K562 (cell line): ENCODE measurements around the gene FAM174B. TPM values are rescaled to one million over a fixed set of nuclear protein-coding genes. Genes with fewer than 3 reads are reported as not detected.

Experiments used
- ATAC-seq: fragments of 200-7000 bp; cut with Tn5 transposase; 3 replicates; pipeline ENCODE4 v1.9.1; 2020; ENCODE audit warnings: moderate library complexity
- BruUV-seq: library from RNA; stranded (reverse); fragments of 400-500 nt; replicated peaks from 2 replicates; lab custom pipeline; 2021; lab: Mats Ljungman, UMichigan
- CTCF ChIA-PET: fragments of 300-600 bp; formaldehyde crosslinking; extraction: SDS; loops from one replicate; lab custom pipeline; 2021; ENCODE audit warnings: low intra/inter-chr PET ratio; lab: Yijun Ruan, JAX
- POLR2A ChIA-PET: fragments of 300-600, 350-650 bp; sonication (Branson Sonifier 250); formaldehyde crosslinking; extraction: SDS; loops from one replicate; lab custom pipeline; 2021; ENCODE audit warnings: antibody characterized with exemption, inconsistent platforms; lab: Yijun Ruan, JAX
- DNase-seq, 4 experiments: peaks; one replicate each; pipeline versions ENCODE4 v3.0.0 to v3.0.0-alpha.2; 2011 to 2018; ENCODE audit warnings: low spot score in 3 of 4, mixed read lengths in 3 of 4; ENCODE audit errors: extremely low read depth in 1 of 4
- FAIRE-seq: peaks from 2 replicates; lab custom pipeline; 2011; peaks lifted over from hg19 to GRCh38; lab: Jason Lieb, UNC
- H2AFZ ChIP-seq: 2 replicates; pipeline ENCODE4 v1.6.0; 2011; ENCODE audit warnings: low read depth, low read length, control low read depth, inconsistent platforms
- H3K27ac ChIP-seq: fragments of 200-600 bp; 3 replicates; pipeline ENCODE4 v1.8.0; 2011; ENCODE audit warnings: low read depth, mild to moderate bottlenecking, control low read depth, inconsistent platforms, low read length, moderate library complexity, mixed read lengths; ENCODE audit errors: extremely low read depth
- H3K27me3 ChIP-seq, 2 experiments: fragments of 300-600 bp in 1 of 2; 2 replicates in 1 of 2; 3 replicates in 1 of 2; pipeline versions ENCODE4 v1.6.0 to v1.8.0; 2011; ENCODE audit warnings: inconsistent platforms in 2 of 2, low read length in 2 of 2, mild to moderate bottlenecking in 1 of 2, mixed read lengths in 1 of 2, moderate library complexity in 1 of 2; ENCODE audit not compliant: control insufficient read depth in 2 of 2, insufficient read depth in 2 of 2
- H3K36me3 ChIP-seq: fragments of 300-600 bp; 3 replicates; pipeline ENCODE4 v1.8.0; 2011; ENCODE audit warnings: mild to moderate bottlenecking, low read length, inconsistent platforms; ENCODE audit not compliant: control insufficient read depth, insufficient read depth
- H3K4me1 ChIP-seq, 2 experiments: fragments of 200-600 bp in 1 of 2; replicated peaks in 1 of 2; 2 replicates in 1 of 2; 3 replicates in 1 of 2; pipeline versions ENCODE4 v1.5.1 to v1.8.0; 2011; ENCODE audit warnings: inconsistent platforms in 2 of 2, low read length in 2 of 2, mild to moderate bottlenecking in 1 of 2, mixed read lengths in 1 of 2, moderate library complexity in 1 of 2; ENCODE audit not compliant: control insufficient read depth in 2 of 2, insufficient read depth in 2 of 2
- H3K4me2 ChIP-seq: 2 replicates; pipeline ENCODE4 v1.6.1; 2011; ENCODE audit warnings: low read length, control low read depth, inconsistent platforms, mixed read lengths; ENCODE audit not compliant: insufficient read depth
- H3K4me3 ChIP-seq: fragments of 200-600 bp; sonication (generic), shearing (Covaris generic); 2 replicates; pipeline ENCODE4 v1.5.1; 2016; ENCODE audit warnings: control low read depth, inconsistent platforms
- H3K79me2 ChIP-seq: fragments of 200-600 bp; 3 replicates; pipeline ENCODE4 v1.8.0; 2011; ENCODE audit warnings: low read length, inconsistent platforms; ENCODE audit not compliant: control insufficient read depth, insufficient read depth
- H3K9ac ChIP-seq, 2 experiments: 2 replicates each; pipeline versions ENCODE4 v1.6.0 to v1.6.1; 2011; ENCODE audit warnings: low read depth in 2 of 2, low read length in 2 of 2, control low read depth in 1 of 2, inconsistent platforms in 1 of 2, mild to moderate bottlenecking in 1 of 2, mixed read lengths in 1 of 2; ENCODE audit not compliant: insufficient read depth in 1 of 2
- H3K9me1 ChIP-seq: one replicate; pipeline ENCODE4 v1.6.0; 2011; ENCODE audit warnings: inconsistent platforms, mild to moderate bottlenecking, low read length, moderate library complexity; ENCODE audit not compliant: control insufficient read depth, insufficient read depth
- H3K9me3 ChIP-seq: replicated peaks from 2 replicates; pipeline ENCODE4 v1.5.1; 2011; ENCODE audit warnings: low read depth, low read length, inconsistent platforms; ENCODE audit not compliant: control insufficient read depth, insufficient read depth
- H4K20me1 ChIP-seq: replicated peaks from 2 replicates; pipeline ENCODE4 v1.6.1; 2011; ENCODE audit warnings: low read length, inconsistent platforms, mixed read lengths; ENCODE audit not compliant: control insufficient read depth, insufficient read depth
- CBX2 ChIP-seq: fragments of 200-600 bp; sonication (generic); IDR thresholded peaks from one replicate; pipeline ENCODE4 v1.6.1; 2012; ENCODE audit warnings: mild to moderate bottlenecking, low read length, inconsistent platforms; ENCODE audit not compliant: insufficient read depth, poor library complexity, severe bottlenecking
- MAFK ChIP-seq: IDR thresholded peaks from 2 replicates; pipeline ENCODE4 v1.6.1; 2011; ENCODE audit warnings: low read length, improper control_type of control experiment
- NFYB ChIP-seq: IDR thresholded peaks from 2 replicates; pipeline ENCODE4 v1.6.1; 2011; ENCODE audit warnings: mild to moderate bottlenecking, moderate library complexity; ENCODE audit not compliant: insufficient read length; ENCODE audit errors: extremely low read depth
- RBFOX2 ChIP-seq: fragments of 200-400 bp; formaldehyde crosslinking; IDR thresholded peaks from 2 replicates; pipeline ENCODE4 v1.6.1; 2017; ENCODE audit warnings: low read depth, mild to moderate bottlenecking, low read length, moderate library complexity
- RBM39 ChIP-seq: fragments of 200-400 bp; formaldehyde crosslinking; optimal IDR thresholded peaks from 2 replicates; pipeline ENCODE3; 2018; ENCODE audit warnings: low read depth, low read length
- RUNX1 ChIP-seq: sonication (generic); IDR thresholded peaks from 2 replicates; pipeline ENCODE4 v1.6.1; 2016; ENCODE audit warnings: antibody characterized with exemption, low read depth
- SIN3B ChIP-seq: fragments of 450-650 bp; IDR thresholded peaks from 2 replicates; pipeline ENCODE4 v1.6.1; 2017; ENCODE audit warnings: low read depth, mild to moderate bottlenecking, moderate library complexity
- TARDBP ChIP-seq: fragments of 450-650 bp; IDR thresholded peaks from 2 replicates; pipeline ENCODE4 v1.6.1; 2016
- TCF7L2 ChIP-seq: fragments of 150-350 bp; IDR thresholded peaks from 2 replicates; pipeline ENCODE4 v1.6.1; 2016; ENCODE audit warnings: low read depth, mild to moderate bottlenecking, low read length, moderate library complexity
- WGBS: fragments of 100-300 bp; shearing (Covaris generic); methylation state at CpG from one replicate; pipeline ENCODE4 v1.1.6; 2016; ENCODE audit warnings: low coverage, mixed read lengths; ENCODE audit not compliant: insufficient coverage; ENCODE audit errors: missing lambda C conversion rate; 5-methylcytosine and 5-hydroxymethylcytosine counted together
- in situ Hi-C: fragments of 300-500 bp; cut with MboI; formaldehyde crosslinking; loops from 4 replicates; pipeline ENCODE4 v1.15.0; 2018; ENCODE audit warnings: inconsistent platforms, mixed read lengths
- intact Hi-C: fragments of 100-400 bp; cut with micrococcal nuclease; formaldehyde crosslinking; loops from 2 replicates; pipeline ENCODE4 v1.14.2; 2022
- polyA plus RNA-seq, 8 experiments: library from polyadenylated mRNA; depleted of rRNA in 4 of 8; stranded (reverse) in 5 of 8; unstranded in 3 of 8; fragments of >200 nt; fragmentation: Nextera tagmentation in 2 of 8; fragmentation: Illumina TruSeq in 1 of 8; extraction: Ambion mirVana in 2 of 8; extraction: Trizol in 1 of 8; gene quantifications; 2 replicates each; pipeline versions ENCODE4 v1.2.1 to v1.2.3, GENCODE V29; 2011 to 2014; ENCODE audit warnings: inconsistent platforms in 1 of 8, missing spikeins in 1 of 8
- total RNA-seq, 7 experiments: library from RNA; depleted of rRNA in 6 of 7; stranded (reverse); fragments of >200 nt in 6 of 7; fragmentation: Illumina TruSeq in 2 of 7; extraction: Trizol in 2 of 7; gene quantifications; 2 replicates each; pipeline versions ENCODE4 v1.2.1 to v1.2.3, GENCODE V29; 2011 to 2021; ENCODE audit warnings: low replicate concordance in 1 of 7
- TF ChIP-seq, protein P1 (sequence below): fragments of 450-650 bp; IDR thresholded peaks from 2 replicates; pipeline ENCODE4 v1.6.1; 2016; ENCODE audit warnings: mild to moderate bottlenecking

FAM174B gene
- total and polyA plus RNA-seq, 9 of the 15 experiments (the other 6 are each of a cell fraction or from before 2014, with no cell fraction given) = 0.39 to 2.7 (median 1.9) TPM; not detected in 1

DNA sequence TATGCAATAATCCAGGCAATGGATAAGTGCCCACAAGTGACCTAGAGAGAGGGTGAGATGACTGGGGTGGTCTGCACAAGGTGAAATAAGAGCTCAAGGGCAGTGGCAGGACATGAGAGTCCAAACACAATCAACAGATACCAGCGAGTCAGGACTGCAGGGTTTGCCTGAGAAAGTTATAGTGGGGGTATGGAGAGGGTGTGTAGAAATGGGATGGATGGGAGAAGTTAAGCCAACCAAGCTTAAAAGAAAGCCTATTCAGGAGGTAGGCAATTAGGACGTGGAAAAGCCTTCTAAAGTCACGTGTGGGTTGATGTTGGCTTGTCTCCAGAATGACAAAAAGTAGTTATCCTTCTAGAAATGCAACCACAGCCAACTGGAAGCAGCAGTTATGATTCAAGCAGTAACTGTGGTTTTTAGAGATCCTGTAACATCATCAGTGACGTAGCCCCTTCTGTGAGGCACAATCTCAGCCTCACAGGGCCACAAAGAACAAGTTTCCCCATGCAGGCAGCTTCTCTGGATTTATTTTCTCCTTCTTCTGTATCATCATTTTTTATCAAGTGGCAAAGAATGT is 56.1 kb downstream of the FAM174B start:
- Histone ChIP-seq H3K9ac (no peak overlapping the region), H3K27me3 (peaks cover 33 to 69% of the 10 kb centered on the region in 2 experiments), H3K79me2 (no peaks in the 10 kb centered on the region), H3K4me3 (no peak overlapping the region), H3K9me3 (no peaks in the 10 kb centered on the region)
- BruUV-seq = no TSS peak
- CTCF ChIA-PET = no interaction called here
- POLR2A ChIA-PET = interaction anchor here (0.6 to 0.7 kb wide), 2 partner anchors 95 to 131 kb away, joined by 3 read pairs; no protein-coding TSS in a partner anchor
- no peak for ATAC-seq
- TF ChIP-seq TCF7L2 = no peak
- TF ChIP-seq, all 486 proteins: peak for 0
- H3K4me1 ChIP-seq = no peaks in the 10 kb centered on the region
- no peak overlapping the region for H2AFZ ChIP-seq
- no peaks in the 10 kb centered on the region for H3K36me3 ChIP-seq
- H4K20me1 ChIP-seq = no peaks in the 10 kb centered on the region
- DNase-seq (no peak), FAIRE-seq (no peak)
- H3K4me2 ChIP-seq = no peak overlapping the region
- intact Hi-C loops (no loop called here), in situ Hi-C loops (no loop called here)
- no peak overlapping the region for H3K27ac ChIP-seq
- H3K9me1 ChIP-seq = no peaks in the 10 kb centered on the region
- 0% methylated on average over 4 of the region's 4 CpGs for WGBS

DNA sequence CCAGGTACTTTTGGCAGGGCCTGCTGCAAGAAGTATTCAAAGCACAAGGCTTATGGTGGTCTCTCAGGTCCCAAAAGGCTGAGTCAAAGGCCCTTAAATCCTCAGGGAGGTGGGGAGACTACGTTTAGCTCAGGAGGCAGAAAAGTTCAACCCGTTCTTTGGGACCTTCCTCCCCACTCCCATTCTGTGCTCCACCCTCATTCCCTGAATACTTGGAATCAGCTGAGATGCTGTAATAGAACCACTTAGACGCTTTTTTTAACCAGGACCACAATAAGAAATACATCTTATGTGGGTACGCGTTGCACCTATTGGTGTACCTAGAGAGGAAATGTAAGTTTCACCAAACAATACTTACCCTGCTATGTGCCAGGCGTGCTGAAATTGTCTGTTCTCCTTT is 58.0 kb downstream of the FAM174B start:
- TF ChIP-seq CBX2 = no peak
- TF ChIP-seq RBFOX2 = no peak
- TF ChIP-seq, protein P1, sequence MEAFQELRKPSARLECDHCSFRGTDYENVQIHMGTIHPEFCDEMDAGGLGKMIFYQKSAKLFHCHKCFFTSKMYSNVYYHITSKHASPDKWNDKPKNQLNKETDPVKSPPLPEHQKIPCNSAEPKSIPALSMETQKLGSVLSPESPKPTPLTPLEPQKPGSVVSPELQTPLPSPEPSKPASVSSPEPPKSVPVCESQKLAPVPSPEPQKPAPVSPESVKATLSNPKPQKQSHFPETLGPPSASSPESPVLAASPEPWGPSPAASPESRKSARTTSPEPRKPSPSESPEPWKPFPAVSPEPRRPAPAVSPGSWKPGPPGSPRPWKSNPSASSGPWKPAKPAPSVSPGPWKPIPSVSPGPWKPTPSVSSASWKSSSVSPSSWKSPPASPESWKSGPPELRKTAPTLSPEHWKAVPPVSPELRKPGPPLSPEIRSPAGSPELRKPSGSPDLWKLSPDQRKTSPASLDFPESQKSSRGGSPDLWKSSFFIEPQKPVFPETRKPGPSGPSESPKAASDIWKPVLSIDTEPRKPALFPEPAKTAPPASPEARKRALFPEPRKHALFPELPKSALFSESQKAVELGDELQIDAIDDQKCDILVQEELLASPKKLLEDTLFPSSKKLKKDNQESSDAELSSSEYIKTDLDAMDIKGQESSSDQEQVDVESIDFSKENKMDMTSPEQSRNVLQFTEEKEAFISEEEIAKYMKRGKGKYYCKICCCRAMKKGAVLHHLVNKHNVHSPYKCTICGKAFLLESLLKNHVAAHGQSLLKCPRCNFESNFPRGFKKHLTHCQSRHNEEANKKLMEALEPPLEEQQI = no peak
- TF ChIP-seq NFYB = no peak
- no peak for TF ChIP-seq MAFK
- no peak for TF ChIP-seq RBM39
- no peak for TF ChIP-seq TARDBP
- no peak for TF ChIP-seq RUNX1
- TF ChIP-seq SIN3B = no peak
- Histone ChIP-seq H4K20me1 (no peaks in the 10 kb centered on the region), H3K9me3 (no peaks in the 10 kb centered on the region), H3K4me3 (no peak overlapping the region), H2AFZ (no peak overlapping the region), H3K9ac (no peak overlapping the region), H3K27me3 (peaks cover 23 to 57% of the 10 kb centered on the region in 2 experiments), H3K27ac (no peak overlapping the region), H3K4me2 (no peak overlapping the region), H3K9me1 (no peaks in the 10 kb centered on the region), H3K79me2 (no peaks in the 10 kb centered on the region), H3K36me3 (no peaks in the 10 kb centered on the region), H3K4me1 (no peaks in the 10 kb centered on the region)
- under 1% methylated on average over 6 of the region's 6 CpGs for WGBS
- no peak for FAIRE-seq
- no peak for DNase-seq
- POLR2A ChIA-PET = no interaction called here
- intact Hi-C loops (no loop called here), in situ Hi-C loops (no loop called here)
- no peak for ATAC-seq
- CTCF ChIA-PET = no interaction called here
- no TSS peak for BruUV-seq
